Suprapubic skin (tissue), 4 donors: ENCODE measurements around the gene ZBED6.

Experiments
- CTCF ChIP-seq, 2 donors: fragments of 200-600 bp in 1 of 2; fragments of 450-650 bp in 1 of 2; sonication (generic) in 1 of 2; IDR thresholded peaks; one replicate each; pipeline ENCODE4 v1.5.1; 2016 to 2019; ENCODE audit warnings: antibody characterized with exemption in 2 of 2, mild to moderate bottlenecking in 1 of 2, moderate library complexity in 1 of 2
- EP300 ChIP-seq: sonication (generic); formaldehyde crosslinking; IDR thresholded peaks from one replicate; pipeline ENCODE4 v1.6.1; 2017; ENCODE audit warnings: antibody characterized with exemption
- POLR2AphosphoS5 ChIP-seq, 3 donors: sonication (generic); formaldehyde crosslinking; IDR thresholded peaks; one replicate each; pipeline ENCODE4 v1.6.1; 2017; ENCODE audit warnings: antibody characterized with exemption in 3 of 3

DNA sequence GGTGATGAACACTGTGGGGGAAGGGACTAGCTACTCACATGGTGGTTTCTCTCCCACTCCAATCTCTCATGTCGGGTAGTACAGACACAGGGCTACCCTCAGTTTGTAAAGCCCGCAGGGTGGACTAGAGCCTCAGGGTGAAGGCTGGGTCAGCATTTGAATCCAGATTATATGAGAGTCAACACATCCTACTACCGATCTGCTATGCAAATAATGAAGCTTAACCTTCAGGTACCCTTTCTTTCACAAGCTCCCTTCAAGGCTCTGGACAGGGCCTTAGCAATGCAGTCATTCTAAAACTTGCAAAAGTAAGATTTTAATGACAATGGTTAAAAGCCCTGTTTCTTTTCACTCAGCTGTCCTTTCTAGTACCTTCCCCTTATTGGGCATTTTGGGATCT lies 5.5 kb upstream of the ZBED6 start:
- TF ChIP-seq CTCF (IDR thresholded peaks at IDR 0.05) = no peak
- TF ChIP-seq EP300 = no peak
- no peak for TF ChIP-seq POLR2AphosphoS5 (IDR thresholded peaks at IDR 0.05)
